A673 (cell line): Measurements from ENCODE around the gene LMO1.

ENCODE experiments used
- EZH2 ChIP-seq: fragments of 200-600 bp; sonication (generic); IDR thresholded peaks from 2 replicates; pipeline ENCODE4 v1.6.1; 2017; ENCODE audit warnings: borderline replicate concordance, low read depth, mild to moderate bottlenecking, mixed read lengths, antibody characterized with exemption, low read length; ENCODE audit not compliant: poor library complexity, severe bottlenecking
- TF ChIP-seq, protein P1 (sequence below): fragments of 300-800, 200-600 bp; sonication (generic); conservative IDR thresholded peaks from 2 replicates; pipeline ENCODE4 v1.5.1; 2017; ENCODE audit warnings: low read depth, mild to moderate bottlenecking, antibody characterized with exemption, low read length, moderate library complexity, mixed read lengths

DNA sequence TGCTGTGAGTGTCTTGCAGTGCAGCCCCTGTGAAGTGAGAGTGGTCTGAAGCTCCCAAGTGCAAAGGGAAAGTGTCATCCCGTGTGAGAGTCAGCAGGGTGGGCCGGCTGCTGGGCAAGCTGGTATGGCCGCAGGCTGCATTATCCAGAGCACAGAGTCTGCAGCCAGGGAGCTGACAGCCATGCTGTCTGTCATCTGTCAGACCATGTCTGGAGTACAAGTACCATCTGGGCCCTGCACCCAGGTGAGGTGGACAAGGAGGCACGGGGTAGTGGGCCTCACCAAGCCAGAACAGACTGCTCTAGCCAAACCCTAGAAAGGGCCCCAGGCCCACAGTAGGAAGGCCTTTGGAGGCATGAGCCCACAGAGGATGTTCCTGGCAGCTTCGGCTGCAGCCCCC is 20.2 kb downstream of the LMO1 start:
- no peak for TF ChIP-seq EZH2
- TF ChIP-seq, protein P1, sequence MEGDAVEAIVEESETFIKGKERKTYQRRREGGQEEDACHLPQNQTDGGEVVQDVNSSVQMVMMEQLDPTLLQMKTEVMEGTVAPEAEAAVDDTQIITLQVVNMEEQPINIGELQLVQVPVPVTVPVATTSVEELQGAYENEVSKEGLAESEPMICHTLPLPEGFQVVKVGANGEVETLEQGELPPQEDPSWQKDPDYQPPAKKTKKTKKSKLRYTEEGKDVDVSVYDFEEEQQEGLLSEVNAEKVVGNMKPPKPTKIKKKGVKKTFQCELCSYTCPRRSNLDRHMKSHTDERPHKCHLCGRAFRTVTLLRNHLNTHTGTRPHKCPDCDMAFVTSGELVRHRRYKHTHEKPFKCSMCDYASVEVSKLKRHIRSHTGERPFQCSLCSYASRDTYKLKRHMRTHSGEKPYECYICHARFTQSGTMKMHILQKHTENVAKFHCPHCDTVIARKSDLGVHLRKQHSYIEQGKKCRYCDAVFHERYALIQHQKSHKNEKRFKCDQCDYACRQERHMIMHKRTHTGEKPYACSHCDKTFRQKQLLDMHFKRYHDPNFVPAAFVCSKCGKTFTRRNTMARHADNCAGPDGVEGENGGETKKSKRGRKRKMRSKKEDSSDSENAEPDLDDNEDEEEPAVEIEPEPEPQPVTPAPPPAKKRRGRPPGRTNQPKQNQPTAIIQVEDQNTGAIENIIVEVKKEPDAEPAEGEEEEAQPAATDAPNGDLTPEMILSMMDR, result no peak
